PC-9 (cell line): Measurements from ENCODE around the gene ARHGAP28. TPM values are rescaled to one million over a fixed set of nuclear protein-coding genes. Genes with fewer than 3 reads are reported as not detected.

Experiments
- BruUV-seq: library from RNA; stranded (reverse); fragments of 400-500 nt; replicated peaks from 2 replicates; lab custom pipeline; 2021; lab: Mats Ljungman, UMichigan
- CTCF ChIA-PET: fragments of 300-600 bp; sonication (Branson Sonifier 250); formaldehyde crosslinking; loops from one replicate; lab custom pipeline; 2022; ENCODE audit warnings: antibody characterized with exemption; lab: Charles Lee
- POLR2A ChIA-PET: fragments of 300-600 bp; sonication (Branson Sonifier 250); formaldehyde crosslinking; loops from one replicate; lab custom pipeline; 2022; ENCODE audit warnings: antibody characterized with exemption; ENCODE audit not compliant: unreplicated experiment; lab: Charles Lee
- DNase-seq, 2 experiments: peaks; one replicate each; pipeline versions ENCODE4 v3.0.0 to v3.0.0-alpha.2; 2015 to 2022; ENCODE audit warnings: mixed read lengths in 1 of 2
- H2AFZ ChIP-seq: fragments of 200-600 bp; sonication (generic); 2 replicates; pipeline ENCODE4 v1.8.1; 2017; ENCODE audit warnings: antibody characterized with exemption
- H3F3A ChIP-seq: fragments of 200-600 bp; sonication (generic); 2 replicates; pipeline ENCODE4 v1.8.1; 2017; ENCODE audit warnings: antibody characterized with exemption, mild to moderate bottlenecking, low read depth; ENCODE audit not compliant: insufficient read depth
- H3K27ac ChIP-seq: fragments of 200-600 bp; sonication (generic); 2 replicates; pipeline ENCODE4 v1.6.1; 2016; ENCODE audit warnings: mixed run types
- H3K27me3 ChIP-seq: fragments of 200-600 bp; sonication (generic); 2 replicates; pipeline ENCODE4 v1.6.1; 2016; ENCODE audit warnings: low read depth, mixed run types; ENCODE audit not compliant: insufficient read depth
- H3K36me3 ChIP-seq: fragments of 200-600 bp; sonication (generic); 2 replicates; pipeline ENCODE4 v1.6.1; 2016; ENCODE audit warnings: low read depth, mixed run types
- H3K4me1 ChIP-seq: fragments of 200-600 bp; sonication (generic); replicated peaks from 2 replicates; pipeline ENCODE4 v1.6.1; 2016; ENCODE audit warnings: mixed run types; ENCODE audit not compliant: insufficient read depth
- H3K4me2 ChIP-seq: fragments of 200-600 bp; sonication (generic); 2 replicates; pipeline ENCODE4 v1.6.1; 2017; ENCODE audit warnings: mixed run types
- H3K4me3 ChIP-seq: fragments of 200-600 bp; sonication (generic); 2 replicates; pipeline ENCODE4 v1.6.1; 2016; ENCODE audit warnings: mixed run types
- H3K79me2 ChIP-seq: fragments of 200-600 bp; sonication (generic); 2 replicates; pipeline ENCODE4 v1.6.1; 2017; ENCODE audit warnings: low read depth, mixed run types
- H3K9me2 ChIP-seq: fragments of 200-600 bp; sonication (generic); 2 replicates; pipeline ENCODE4 v1.8.1; 2017; ENCODE audit warnings: mild to moderate bottlenecking; ENCODE audit not compliant: insufficient read depth
- H3K9me3 ChIP-seq: fragments of 200-600 bp; sonication (generic); 2 replicates; pipeline ENCODE4 v1.8.1; 2016; ENCODE audit warnings: low read depth; ENCODE audit not compliant: insufficient read depth
- H4K20me1 ChIP-seq: fragments of 200-600 bp; sonication (generic); 2 replicates; pipeline ENCODE4 v1.8.1; 2017; ENCODE audit not compliant: insufficient read depth
- EZH2 ChIP-seq: fragments of 200-600 bp; sonication (generic); IDR thresholded peaks from 2 replicates; pipeline ENCODE4 v1.8.0; 2017; ENCODE audit warnings: antibody characterized with exemption, low read depth
- intact Hi-C: fragments of 100-400 bp; cut with micrococcal nuclease; formaldehyde crosslinking; loops from one replicate; pipeline ENCODE4 v1.10.0; 2022; ENCODE audit not compliant: unreplicated experiment
- total RNA-seq: library from RNA; stranded (reverse); gene quantifications from 2 replicates; pipeline ENCODE4 v1.2.3, GENCODE V29; 2021
- TF ChIP-seq, protein P1 (sequence below): fragments of 200-600 bp; sonication (generic); conservative IDR thresholded peaks from 2 replicates; pipeline ENCODE4 v1.6.1; 2017; ENCODE audit warnings: mixed run types, antibody characterized with exemption, mild to moderate bottlenecking, moderate library complexity

The ARHGAP28 gene
- total RNA-seq, 1 experiment from 2014 or later, result not detected

- no peaks in the 10 kb centered on the region for H3K9me3 ChIP-seq
- CTCF ChIA-PET, result no interaction called here
- no peak for DNase-seq
- H3K4me3 ChIP-seq, result no peak overlapping the region
- no peaks in the 10 kb centered on the region for H3K79me2 ChIP-seq
- no peak overlapping the region for H3K4me2 ChIP-seq
- H3K27me3 ChIP-seq, result peaks cover 36% of the 10 kb centered on the region
- H3K9me2 ChIP-seq, result no peaks in the 10 kb centered on the region
- H3K27ac ChIP-seq, result no peak overlapping the region
- no peaks in the 10 kb centered on the region for H3F3A ChIP-seq
- no peaks in the 10 kb centered on the region for H4K20me1 ChIP-seq
- intact Hi-C loops, result no loop called here
- no TSS peak for BruUV-seq
- POLR2A ChIA-PET, result no interaction called here
- H3K36me3 ChIP-seq, result no peaks in the 10 kb centered on the region
- no peaks in the 10 kb centered on the region for H3K4me1 ChIP-seq
- no peak overlapping the region for H2AFZ ChIP-seq
- no peak for TF ChIP-seq EZH2
- TF ChIP-seq, protein P1, sequence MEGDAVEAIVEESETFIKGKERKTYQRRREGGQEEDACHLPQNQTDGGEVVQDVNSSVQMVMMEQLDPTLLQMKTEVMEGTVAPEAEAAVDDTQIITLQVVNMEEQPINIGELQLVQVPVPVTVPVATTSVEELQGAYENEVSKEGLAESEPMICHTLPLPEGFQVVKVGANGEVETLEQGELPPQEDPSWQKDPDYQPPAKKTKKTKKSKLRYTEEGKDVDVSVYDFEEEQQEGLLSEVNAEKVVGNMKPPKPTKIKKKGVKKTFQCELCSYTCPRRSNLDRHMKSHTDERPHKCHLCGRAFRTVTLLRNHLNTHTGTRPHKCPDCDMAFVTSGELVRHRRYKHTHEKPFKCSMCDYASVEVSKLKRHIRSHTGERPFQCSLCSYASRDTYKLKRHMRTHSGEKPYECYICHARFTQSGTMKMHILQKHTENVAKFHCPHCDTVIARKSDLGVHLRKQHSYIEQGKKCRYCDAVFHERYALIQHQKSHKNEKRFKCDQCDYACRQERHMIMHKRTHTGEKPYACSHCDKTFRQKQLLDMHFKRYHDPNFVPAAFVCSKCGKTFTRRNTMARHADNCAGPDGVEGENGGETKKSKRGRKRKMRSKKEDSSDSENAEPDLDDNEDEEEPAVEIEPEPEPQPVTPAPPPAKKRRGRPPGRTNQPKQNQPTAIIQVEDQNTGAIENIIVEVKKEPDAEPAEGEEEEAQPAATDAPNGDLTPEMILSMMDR, result no peak
Observed at GRCh38 chr18:6793986-6794385, 64.5 kb downstream of the ARHGAP28 start.

DNA sequence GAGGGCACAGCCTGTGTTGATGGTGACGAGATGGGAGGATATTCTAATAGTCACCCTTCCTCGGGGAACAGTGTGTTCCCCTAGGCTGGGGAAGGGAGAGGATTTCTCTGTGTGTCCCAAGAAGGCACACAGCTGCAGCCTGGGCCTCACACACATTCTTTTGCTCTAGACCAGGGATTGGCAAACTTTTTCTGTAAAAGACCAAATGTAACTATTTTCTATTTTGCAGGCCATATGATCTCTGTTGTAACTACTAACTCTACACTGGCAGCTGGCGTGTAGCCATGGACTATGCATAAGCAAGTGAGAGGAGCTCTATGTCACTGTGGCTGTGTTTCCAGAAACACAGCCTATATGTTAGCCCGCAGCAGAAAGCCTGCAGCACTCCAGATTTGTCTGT, 65.8 kb downstream of the ARHGAP28 start:
- DNase-seq, result no peak
- Histone ChIP-seq H3K4me1 (no peaks in the 10 kb centered on the region), H3K9me2 (no peaks in the 10 kb centered on the region), H4K20me1 (no peaks in the 10 kb centered on the region), H3K27ac (no peak overlapping the region), H3K36me3 (no peaks in the 10 kb centered on the region), H3K4me3 (no peak overlapping the region), H3K4me2 (no peak overlapping the region), H3F3A (no peaks in the 10 kb centered on the region), H3K27me3 (peaks cover 23% of the 10 kb centered on the region), H3K79me2 (no peaks in the 10 kb centered on the region), H3K9me3 (no peaks in the 10 kb centered on the region), H2AFZ (no peak overlapping the region)
- intact Hi-C loops, result no loop called here
- ChIA-PET CTCF (no interaction called here), POLR2A (no interaction called here)
- TF ChIP-seq, protein P1, result no peak
- no peak for TF ChIP-seq EZH2
- BruUV-seq, result no TSS peak

- intact Hi-C loops, result no loop called here
- CTCF ChIA-PET, result no interaction called here
- Histone ChIP-seq H3K9me2 (no peaks in the 10 kb centered on the region), H3K36me3 (no peaks in the 10 kb centered on the region), H4K20me1 (no peaks in the 10 kb centered on the region), H3K4me3 (no peak overlapping the region), H3K4me2 (no peak overlapping the region), H3F3A (no peaks in the 10 kb centered on the region), H3K27me3 (peaks cover 20% of the 10 kb centered on the region), H3K79me2 (no peaks in the 10 kb centered on the region), H3K9me3 (no peaks in the 10 kb centered on the region), H3K4me1 (no peaks in the 10 kb centered on the region), H2AFZ (no peak overlapping the region), H3K27ac (no peak overlapping the region)
- no TSS peak for BruUV-seq
- no peak for TF ChIP-seq EZH2
- TF ChIP-seq, protein P1, result no peak
- no peak for DNase-seq
- POLR2A ChIA-PET, result no interaction called here
Observed at GRCh38 chr18:6796511-6796910, 67.0 kb downstream of the ARHGAP28 start.
